Activated gamma-delta T cell treated with Interleukin-2 at 50 U/mL for 16 hours (primary cell): ENCODE measurements around the gene CBFA2T3.

Experiments
- DNase-seq: peaks from one replicate; pipeline ENCODE4 v3.0.0-alpha.2; 2020

CBFA2T3 gene

DNA sequence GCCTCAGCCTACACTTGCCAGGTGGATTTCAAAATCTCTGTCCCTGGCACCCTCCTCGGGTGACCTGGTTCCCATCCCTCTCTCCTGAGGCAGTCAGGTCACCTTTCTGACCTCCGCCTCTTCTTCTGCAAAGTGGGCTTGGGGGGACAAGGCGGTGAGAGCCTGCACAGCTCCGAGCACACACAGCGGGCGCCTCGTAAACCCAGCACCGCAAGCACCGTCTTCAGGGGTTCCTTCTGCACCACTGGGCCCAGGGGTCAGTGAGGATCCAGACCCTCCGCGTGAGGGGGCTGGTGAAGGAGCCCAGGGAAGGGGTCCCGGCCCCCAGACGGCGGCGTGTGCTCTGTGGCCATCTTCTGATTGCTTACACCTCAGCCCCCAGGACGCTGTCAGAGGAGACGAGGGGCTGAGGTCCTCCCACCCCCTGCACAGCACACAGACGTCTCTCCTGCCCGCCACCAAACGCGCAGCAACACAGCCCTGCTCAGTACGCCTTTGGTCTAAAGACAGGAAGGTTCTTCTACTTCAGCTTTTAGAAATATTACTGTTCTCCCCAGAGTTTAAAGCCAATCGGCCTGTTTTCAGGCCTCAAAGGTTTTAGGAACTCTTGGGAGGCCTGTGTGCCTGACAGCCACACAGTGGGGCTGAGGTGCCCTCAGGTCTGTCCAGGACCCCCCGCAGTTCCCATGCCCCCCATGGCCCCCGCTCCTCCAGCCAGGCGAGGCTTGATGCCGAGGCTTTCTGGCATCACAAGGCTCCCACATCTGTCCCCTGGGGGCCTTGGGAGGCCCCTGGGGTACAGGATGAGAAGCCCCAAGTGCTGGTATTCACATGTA lies 2.7 kb downstream of the CBFA2T3 start:
- DNase-seq = no peak

DNA sequence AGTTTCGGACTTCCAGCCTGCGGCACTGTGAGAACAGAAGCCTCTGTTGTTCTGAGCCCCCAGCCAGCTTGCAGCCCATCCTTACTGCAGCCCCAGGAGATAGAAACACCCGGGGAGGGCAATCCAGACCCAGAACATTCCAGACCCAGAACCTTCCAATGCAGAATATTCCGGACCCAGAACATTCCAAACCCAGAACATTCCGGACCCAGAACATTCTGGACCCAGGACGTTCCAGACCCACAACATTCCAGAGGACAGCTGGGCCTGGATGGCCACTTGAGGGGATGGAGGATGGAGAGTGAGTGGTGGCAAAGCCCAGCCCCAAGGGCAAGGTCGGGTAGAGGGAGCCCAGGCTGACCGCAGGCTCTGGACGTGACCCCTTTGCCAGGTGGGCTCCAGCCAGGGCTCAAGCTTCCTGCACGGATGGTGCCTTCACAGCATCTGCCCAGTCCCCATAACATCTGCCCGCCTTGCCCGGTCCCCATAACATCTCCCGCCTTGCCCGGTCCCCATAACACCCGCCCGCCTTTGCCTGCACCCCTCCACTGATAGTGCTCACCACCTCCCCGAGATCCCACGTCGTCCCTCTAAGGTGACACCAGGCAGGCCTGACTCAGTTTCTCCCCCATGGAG lies 3.5 kb downstream of the CBFA2T3 start:
- no peak for DNase-seq

DNA sequence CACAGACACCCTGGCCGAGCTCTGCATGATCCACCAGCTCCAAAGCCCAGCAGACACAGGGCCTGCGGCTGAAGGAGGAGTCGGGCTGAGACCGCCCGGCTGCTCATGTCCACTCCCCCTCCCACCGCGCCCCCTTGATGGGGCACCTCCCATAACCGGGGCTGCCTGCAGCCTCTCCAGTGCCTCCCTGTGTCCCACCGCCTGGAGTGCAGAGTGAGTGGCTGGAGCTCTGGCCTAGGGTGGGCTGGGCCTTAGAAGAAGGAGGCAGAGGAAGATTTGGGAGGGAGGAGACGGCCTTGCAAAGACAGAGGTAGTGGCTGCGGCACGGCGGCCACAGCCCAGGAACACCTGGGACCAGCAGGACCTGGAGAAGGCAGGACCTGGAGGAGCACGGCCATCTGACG lies 4.0 kb downstream of the CBFA2T3 start:
- no peak for DNase-seq

DNA sequence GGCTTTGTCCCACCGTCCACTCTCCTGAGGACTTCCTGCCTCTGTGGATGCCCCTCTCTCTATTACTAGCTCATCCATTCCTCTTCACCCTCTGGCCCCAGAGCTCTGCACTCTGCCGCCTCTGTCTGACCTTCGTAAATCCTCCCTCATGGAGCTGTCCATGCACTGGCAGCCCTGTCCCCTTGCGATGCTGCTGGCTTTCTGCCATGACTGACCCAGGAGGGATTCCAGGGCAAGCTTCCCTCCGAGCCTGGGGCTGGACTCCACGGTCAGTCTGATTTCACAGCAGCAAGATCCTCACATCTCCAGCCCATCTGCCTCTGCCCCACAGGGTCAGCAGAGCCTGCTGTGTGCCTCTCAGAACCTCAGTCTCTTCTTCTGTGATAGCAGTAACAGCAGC lies 4.7 kb downstream of the CBFA2T3 start:
- DNase-seq = no peak

DNA sequence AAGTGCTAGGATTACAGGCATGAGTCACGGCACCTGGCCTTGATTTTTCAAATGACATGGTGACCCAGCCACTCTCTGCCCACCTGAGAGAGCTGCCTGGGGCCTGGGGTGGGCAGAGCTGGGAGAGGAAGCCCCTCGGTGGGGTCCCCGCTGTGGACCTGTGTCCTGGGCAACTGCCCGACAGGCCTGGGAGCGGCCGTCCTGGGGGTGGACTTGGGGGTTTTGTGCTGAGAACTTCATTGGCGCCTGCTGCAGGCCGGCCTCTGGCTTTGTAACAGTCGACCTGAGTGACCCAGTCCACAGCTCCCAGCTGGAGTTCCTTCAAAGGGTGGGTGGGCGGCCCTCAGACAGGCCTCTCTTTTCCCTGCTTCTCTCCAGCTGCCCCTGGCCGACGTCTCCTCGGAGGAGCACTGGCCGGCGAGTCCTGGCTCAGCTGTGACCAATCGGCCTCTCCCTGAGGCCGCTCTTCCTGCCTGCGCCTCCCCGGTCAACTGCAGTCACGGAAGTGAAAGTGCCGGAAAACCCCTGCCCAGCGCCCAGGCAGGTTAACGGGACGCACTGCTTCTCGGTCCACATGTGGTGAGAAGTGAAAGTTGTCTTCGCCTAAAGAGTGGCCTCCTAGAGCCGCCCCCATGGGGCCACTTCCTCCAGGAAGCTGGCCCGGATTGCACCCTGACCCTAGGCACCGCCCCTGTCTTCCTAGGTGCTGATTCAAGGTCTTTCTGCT lies 5.5 kb downstream of the CBFA2T3 start:
- no peak for DNase-seq

DNA sequence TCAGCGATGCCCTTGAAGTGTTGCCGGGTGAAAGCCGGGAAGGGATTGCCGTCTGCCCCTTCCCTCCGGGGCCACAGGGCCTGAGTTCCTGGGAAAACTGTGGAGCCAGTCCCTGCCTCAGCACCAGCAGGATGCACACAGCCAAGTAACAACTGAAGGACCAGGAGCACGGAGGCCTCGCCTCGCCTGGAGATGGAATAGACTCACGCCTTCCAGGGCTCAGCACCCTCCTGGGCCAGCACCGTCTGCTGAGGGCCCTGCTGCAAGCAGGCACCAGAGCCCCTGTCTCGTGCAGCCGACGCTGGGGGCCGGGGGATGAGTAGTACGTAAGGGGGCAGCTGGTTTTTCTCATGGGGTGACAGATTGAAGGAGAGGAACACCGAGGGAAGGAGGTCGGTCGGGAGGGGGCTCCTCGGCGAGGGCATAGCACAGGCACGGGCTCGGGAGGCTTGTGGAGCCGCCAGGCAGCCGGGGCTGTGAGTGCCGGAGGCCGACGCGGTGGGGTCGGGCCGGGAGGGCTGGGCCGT lies 6.4 kb downstream of the CBFA2T3 start:
- DNase-seq = no peak

DNA sequence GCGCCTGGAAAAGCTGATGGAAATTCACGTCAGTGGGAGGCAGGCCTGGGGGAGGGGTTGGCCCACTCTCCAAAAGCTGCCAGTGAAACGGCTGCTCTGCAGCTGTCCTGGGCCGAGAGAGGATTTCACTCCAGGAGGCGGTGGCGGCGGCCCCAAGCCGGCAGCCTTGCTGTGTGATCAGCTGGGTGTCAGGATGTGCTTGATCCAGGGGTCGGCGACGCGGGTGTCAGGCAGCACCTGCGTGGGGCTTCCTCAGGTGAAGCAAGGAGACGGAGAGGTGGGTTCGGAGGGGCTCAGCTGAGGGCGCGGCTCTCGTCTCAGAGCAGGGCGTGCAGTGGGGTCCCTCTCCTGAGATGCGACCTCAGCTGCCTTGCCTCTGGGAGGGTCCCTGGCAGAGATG lies 7.0 kb downstream of the CBFA2T3 start:
- no peak for DNase-seq

DNA sequence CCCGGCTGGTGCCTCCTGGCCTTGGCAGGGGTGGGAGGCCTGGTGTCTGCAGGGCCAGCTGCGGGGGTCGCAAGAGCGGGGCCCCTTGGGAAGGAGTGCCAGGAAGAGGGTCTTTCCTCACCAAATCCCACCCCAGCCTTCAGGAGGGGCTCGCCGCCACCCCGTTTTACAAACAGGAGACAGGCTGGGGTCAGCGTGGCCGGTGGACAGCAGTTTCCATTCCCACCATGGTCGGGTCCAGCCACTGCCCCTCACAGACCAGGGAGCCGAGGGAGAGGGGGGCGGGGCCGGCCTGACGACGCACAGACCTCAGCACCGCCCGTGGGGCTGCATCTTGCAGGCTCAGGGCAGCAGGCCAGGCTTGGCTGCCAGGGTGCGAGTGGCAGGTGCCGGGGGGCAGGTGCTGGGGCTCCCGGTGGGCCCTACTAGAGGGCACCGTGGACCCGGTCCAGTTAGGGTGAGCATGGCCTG lies 7.6 kb downstream of the CBFA2T3 start:
- DNase-seq = no peak

DNA sequence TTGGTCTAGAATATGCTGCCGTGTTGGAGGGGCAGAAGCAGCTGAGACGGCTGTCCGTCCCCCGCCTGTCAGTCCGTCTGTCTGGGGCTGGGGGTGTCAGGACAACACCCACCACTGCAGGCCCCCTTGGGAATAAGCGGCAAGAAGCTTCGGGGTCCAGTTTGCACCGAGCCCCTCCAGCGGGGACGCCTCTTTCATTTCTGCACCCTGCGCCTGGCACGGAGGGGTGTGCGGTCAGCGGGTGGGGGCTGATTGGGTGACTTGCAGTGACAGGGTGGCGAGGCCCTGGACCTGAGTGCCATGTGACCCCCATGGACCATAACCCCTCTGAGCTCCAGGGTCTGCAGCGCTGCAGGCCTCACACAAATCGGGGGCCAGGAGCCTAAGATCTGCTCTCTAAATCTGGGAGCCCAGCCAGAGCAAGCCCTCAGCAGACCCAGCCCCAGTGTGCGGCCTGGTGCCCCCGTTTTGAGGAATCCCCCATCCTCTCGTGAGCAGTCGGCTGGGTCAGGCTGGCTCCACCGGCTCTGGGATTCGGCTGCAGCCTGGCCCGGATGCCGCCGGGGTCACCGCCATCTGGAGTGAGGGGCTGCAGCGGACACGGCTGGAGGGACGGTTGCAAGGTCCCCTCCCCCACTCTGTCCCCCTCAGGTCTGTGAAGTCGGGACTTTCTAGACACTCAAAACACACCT lies 8.3 kb downstream of the CBFA2T3 start:
- no peak for DNase-seq

DNA sequence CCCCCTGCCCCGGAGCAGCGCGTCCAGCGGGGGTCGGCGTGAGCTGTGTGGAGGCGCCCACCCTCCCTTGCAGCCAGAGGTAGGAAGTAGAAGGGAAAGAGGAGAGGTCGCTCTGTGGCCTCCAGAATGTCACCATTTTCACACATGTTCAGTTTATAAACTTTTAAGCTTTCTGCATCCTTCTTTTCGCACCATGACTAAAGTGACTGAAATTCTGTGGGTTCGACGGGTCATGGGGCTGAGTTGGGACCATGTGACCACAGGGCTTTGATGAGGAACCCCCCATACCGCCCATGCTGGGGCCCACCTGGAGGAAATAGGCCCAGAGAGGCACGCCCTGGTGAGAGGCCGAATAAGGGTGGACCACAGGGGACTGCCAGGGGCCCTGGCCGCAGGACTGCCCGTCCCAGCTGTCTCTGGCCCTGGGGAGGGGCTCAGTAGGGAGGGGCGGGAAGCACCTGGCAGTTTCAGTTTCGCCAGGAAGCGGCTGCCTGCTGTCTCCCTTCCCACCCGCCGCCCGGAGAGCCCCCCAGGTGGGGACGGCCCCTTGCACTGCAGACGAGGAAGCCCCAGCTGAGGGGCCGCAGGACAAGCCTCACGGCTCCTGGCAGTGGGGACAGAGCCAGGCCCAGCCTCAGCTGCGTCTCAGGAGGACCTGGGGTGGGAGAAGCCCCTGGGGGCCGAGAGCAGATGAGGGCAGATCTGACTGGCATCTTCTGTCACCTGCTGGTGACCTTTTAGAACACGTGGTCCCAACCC lies 9.0 kb downstream of the CBFA2T3 start:
- no peak for DNase-seq

DNA sequence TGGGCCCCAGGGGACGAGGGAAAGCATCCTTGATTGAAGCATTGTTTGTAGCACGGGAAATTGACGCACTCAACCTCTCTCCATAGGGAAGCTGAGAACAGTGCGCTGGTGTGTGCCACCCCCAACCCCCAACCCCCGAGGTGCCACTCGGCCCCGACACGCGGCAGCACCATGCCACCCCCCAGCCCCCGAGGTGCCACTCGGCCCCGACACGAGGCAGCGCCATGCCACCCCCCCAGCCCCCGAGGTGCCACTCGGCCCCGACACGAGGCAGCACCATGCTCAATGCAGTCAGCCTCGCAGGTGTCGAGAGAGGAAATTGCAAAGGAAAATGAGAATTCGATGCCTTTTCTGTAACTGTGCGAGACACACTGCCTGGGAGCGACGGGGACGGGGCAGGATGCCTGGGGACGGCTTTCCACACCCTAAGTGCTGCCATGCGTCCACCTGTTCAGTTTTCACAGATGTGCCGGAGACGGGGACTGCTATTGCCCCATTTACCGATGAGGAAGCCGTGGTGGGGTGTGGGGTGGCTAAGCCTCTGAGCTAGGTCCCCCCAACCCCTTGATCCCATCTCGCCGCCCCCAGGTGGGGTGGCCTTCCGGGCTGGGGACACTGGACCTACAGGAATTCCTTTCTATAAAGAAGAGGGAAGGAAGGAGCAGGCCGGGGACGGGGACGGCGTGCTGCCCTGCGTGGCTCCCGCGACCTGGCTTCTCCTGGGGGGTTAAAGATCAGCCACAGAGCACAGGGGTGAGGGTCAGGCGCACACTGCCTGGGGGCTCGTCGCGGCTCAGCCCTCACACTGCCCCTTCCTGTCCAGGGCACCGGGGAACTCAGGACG lies 9.8 kb downstream of the CBFA2T3 start:
- no peak for DNase-seq

DNA sequence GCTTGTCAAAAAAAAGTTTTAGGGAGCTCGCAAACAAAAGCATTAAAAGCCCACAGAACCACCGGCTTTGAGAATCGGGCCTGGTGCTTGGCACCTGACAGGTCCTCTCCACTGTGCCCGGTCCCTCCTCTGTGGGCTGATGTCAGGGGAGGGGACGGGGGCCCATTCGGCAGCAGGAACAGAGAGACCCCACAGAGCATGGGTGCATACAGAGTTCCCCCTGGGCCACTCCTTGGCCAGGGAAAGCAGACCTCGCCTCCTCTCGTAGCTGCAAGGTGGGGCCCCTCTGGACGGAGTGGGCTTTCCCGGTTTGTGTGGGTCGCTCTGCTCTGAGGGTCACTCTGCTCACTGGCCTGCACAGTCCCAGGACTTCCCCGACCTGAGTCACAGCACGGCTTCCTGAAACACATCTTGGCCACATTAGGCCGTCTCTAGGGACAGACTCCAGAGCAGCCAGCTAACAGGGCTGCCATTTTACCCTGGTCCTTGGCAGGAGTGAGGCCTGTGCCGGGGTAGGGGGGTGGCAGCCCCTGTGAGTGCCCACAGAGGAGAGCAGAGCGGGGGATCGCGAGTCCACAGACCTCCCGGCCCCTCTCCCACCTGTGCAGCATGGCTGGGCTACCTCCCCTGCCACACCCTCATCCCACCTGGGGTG lies 11.1 kb downstream of the CBFA2T3 start:
- DNase-seq = no peak

DNA sequence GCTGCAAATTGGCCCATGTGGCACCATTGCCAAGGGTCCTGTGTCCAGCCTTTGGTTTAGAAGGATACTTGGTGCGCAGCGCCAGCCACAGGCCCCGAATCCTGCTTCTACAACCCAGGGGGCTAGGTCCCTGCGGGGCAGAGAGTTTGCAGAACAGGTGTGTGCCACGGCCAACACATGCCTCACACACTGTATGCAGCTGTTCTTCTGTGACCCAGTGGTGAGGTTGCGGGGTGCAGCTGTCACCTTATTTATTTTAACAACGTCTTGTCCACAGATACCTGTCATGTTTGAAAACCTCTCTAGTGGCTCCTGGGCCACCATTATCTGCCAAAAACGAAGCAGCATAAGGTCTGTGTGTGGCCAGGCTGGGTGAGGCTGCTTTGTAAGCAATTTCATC lies 11.6 kb downstream of the CBFA2T3 start:
- DNase-seq = no peak

DNA sequence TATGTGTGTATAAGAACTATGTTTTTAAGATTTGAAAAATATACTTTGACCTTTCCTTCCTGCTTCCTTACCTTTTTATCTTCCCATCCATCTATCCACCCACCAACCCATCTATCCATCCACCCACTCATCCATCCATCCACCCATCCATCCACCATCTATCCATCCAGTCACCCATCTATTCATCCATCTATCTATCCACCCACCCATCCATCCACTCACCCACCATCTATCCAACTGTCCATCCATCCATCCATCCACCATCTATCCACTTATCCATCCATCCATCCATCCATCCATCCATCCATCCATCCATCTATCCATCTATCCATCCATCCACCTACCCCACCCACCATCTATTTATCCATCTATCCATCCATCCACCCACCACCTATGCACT lies 12.4 kb downstream of the CBFA2T3 start:
- no peak for DNase-seq

DNA sequence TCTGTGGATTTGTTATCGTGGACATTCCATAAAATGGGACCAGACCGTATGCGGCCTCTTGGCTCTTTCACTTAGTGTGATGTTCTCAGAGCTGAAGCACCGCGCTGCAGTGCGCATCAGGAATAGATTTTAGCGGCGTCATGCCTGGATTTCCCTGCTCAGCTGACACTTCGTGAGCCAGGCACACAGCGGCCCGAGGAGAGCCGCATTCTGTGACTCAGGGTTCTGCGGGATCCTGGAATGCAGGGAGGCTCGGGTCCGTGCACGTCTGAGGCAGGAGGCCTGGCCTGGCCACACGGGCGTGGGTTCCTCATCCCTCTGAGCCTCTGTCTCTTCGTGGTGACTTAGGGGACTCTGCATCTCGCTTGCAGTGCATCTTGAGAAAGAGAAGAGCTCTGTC lies 13.4 kb downstream of the CBFA2T3 start:
- no peak for DNase-seq

DNA sequence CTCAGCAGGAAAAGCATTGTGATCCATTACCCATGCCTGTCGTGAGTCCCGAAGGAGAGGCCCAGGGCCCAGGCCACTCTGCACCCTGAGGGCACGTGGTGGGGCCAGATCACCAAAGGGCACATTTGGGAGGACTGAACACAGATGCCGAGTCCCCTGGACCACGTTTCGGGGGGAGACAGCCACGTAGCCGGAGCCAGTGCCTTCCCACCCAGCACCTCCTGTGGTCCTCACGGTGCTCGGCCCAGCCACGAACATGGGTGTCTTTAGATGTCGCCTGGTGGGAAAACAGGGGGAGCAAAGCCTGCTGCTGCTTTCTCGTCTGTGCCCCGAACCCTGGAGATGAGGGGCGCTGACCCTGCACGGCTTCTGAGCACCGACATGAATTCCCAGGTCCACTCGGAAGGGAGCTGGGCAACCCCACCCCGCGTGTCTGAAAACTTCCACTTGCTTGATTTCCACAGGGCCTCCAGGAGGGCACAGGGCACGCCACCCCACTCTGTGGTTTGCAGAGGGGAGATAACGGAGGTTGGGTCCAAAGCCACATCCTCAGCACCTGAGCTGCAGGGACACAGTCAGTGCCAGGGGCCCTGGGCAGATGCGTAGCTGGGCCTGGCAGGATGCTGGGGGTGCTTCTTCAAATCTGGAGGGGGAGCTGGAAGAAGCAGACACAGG lies 14.4 kb downstream of the CBFA2T3 start:
- DNase-seq = no peak

DNA sequence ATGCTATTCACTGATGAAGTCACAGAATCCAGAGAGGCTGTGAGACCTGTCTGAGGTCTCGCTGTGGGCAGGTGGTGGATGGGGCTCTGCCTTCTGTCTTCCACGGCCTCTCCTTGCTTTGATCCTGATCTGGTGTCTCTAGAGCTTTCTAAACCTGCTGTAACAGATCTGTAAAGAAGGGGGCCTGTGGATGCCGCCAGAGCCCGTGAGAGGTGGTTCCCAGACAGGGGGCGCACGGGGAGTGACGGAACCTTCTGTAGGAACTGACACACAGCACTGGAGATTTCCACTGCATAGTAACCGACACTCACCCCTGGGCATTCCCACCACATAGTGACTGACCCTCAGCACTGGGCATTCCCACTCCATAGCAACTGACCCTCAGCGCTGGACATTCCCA lies 16.0 kb downstream of the CBFA2T3 start:
- no peak for DNase-seq

DNA sequence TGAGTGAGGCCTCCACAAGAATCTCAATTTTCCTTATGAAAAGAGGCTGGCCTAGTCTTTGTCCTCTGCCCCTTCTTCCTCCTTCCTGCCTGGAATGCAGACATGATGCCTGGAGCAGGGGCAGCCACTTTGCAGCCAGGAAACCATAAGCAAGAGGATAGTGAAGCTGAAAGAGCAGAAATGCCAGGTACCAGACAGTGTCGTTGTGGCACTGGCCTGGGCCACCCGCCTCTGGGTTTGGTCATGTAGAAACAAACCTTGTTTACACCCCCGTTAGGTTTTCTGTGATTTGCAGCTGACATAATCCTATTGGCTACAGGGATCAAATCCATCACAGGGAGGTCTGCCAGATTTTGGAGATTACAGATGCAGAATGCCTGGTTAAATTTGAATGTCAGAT lies 16.5 kb downstream of the CBFA2T3 start:
- no peak for DNase-seq

DNA sequence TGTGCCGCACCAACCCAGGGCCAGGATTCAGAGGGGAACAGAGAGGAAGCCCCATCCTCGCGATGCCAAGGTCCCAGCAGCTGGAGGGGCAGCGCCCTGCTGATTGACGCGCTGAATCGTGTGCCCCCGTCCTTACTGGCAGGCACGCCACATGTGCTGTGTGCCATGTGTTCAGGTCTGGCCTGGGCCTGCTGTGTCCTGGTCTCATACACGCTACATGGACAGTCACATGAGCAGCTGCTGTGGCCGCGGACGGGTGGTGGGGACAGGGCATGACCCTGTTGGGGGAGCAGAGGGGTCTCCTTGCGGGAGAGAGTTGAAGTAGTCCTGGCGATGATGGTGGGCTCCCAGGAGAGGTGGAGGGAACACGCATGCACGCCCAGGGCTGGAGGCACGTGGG lies 18.0 kb downstream of the CBFA2T3 start:
- no peak for DNase-seq
